NCI-H345 (cell line): ENCODE measurements around the gene MLLT3.

ENCODE experiments used
- DNase-seq: peaks from one replicate; lab custom pipeline; 2025; lab: John Stamatoyannopoulos, UW

Gene MLLT3

GRCh38 chr9:20303066-20303465, 319.2 kb downstream of the MLLT3 start:
- no peak for DNase-seq

- DNase-seq: no peak
Measured at GRCh38 chr9:20302197-20302596, 320.1 kb downstream of the MLLT3 start.

GRCh38 chr9:20300430-20301115, 321.7 kb downstream of the MLLT3 start:
- no peak for DNase-seq

- DNase-seq: no peak
Measured at GRCh38 chr9:20297646-20298084, 324.6 kb downstream of the MLLT3 start.

- no peak for DNase-seq
Measured at GRCh38 chr9:20295555-20295954, 326.7 kb downstream of the MLLT3 start.

GRCh38 chr9:20294046-20294750, 328.1 kb downstream of the MLLT3 start:
- DNase-seq: no peak

GRCh38 chr9:20292002-20292401, 330.3 kb downstream of the MLLT3 start:
- DNase-seq: no peak
